Measurements from ENCODE around the gene KRT85. TPM values are rescaled to one million over a fixed set of nuclear protein-coding genes. Genes with fewer than 3 reads are reported as not detected.

Gene KRT85
- polyA plus RNA-seq, 1 donor (not counting 4 experiments of a cell fraction or from before 2014, with no cell fraction given), result not detected

GRCh38 chr12:52382854-52383253, 15.6 kb upstream of the KRT85 start:
- Histone ChIP-seq H3K27ac (ENCODE audit: control insufficient read depth, insufficient read depth, low read length) (no peak overlapping the region), H3K4me2 (ENCODE audit: control insufficient read depth, extremely low read depth, insufficient read depth, low read depth, low read length) (no peak overlapping the region), H3K4me1 (ENCODE audit: control insufficient read depth, extremely low read depth, insufficient read depth, low read length) (peaks cover 3% of the 10 kb centered on the region), H3K9ac (ENCODE audit: control insufficient read depth, extremely low read depth, insufficient read depth, low read length) (no peak overlapping the region), H4K20me1 (ENCODE audit: control insufficient read depth, extremely low read depth, insufficient read depth, low read length) (no peaks in the 10 kb centered on the region), H3K4me3 (ENCODE audit: control insufficient read depth in 2 of 3, extremely low read depth in 1 of 3, insufficient read depth in 2 of 3, low read depth in 1 of 3, low read length in 3 of 3) (no peak overlapping the region), H3K9me1 (ENCODE audit: control insufficient read depth, extremely low read depth, insufficient read depth, low read length) (no peaks in the 10 kb centered on the region), H3K27me3 (ENCODE audit: control insufficient read depth, extremely low read depth, insufficient read depth, low read length) (no peaks in the 10 kb centered on the region), H3K9me3 (ENCODE audit: control insufficient read depth, low read depth, low read length) (no peaks in the 10 kb centered on the region), H3K36me3 (ENCODE audit: control insufficient read depth in 2 of 2, extremely low read depth in 1 of 2, insufficient read depth in 2 of 2, low read length in 2 of 2) (no peaks in the 10 kb centered on the region), H3K79me2 (ENCODE audit: control insufficient read depth, insufficient read depth, low read length) (no peaks in the 10 kb centered on the region), H2AFZ (ENCODE audit: control insufficient read depth, low read length) (no peak overlapping the region)
- dilution Hi-C loops (cut with MboI; ENCODE audit: extremely low pct_ligation_motif_present, low sequenced_read_pairs), result no loop called here
- TF ChIP-seq CTCF (optimal IDR thresholded peaks at IDR 0.05 in 1 of 3, IDR thresholded peaks at IDR 0.05 in 1 of 3, conservative IDR thresholded peaks at IDR 0.05 in 1 of 3; ENCODE audit: extremely low read depth in 1 of 3, insufficient read depth in 2 of 3, low read length in 3 of 3) (no peak), EZH2 (IDR thresholded peaks at IDR 0.05; ENCODE audit: low read length) (no peak)
- FAIRE-seq (no peak), DNase-seq (ENCODE audit: low read depth, low spot score) (no peak)

DNA sequence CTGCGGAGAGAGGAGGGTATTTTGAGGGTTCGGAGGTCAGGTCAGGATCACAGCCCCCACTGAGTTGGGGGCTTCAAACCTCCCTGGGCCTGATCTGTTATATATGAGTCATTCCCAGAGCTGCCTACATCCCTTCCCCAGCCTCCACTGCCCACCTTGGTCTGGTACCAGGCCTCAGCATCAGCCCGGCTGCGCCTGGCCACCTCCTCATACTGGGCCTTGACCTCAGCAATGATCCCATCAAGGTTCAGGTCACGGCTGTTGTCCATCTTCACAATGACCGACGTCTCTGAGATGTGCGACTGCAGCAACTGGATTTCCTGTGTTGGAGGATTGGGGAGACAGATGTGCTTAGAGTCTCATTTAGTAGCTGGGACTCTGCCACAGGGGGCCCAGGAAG, 13.9 kb upstream of the KRT85 start:
- no peaks in the 10 kb centered on the region for H3K36me3 ChIP-seq (ENCODE audit: control insufficient read depth in 2 of 2, extremely low read depth in 1 of 2, insufficient read depth in 2 of 2, low read length in 2 of 2)
- TF ChIP-seq CTCF (optimal IDR thresholded peaks at IDR 0.05 in 1 of 3, IDR thresholded peaks at IDR 0.05 in 1 of 3, conservative IDR thresholded peaks at IDR 0.05 in 1 of 3; ENCODE audit: extremely low read depth in 1 of 3, insufficient read depth in 2 of 3, low read length in 3 of 3) (no peak), EZH2 (IDR thresholded peaks at IDR 0.05; ENCODE audit: low read length) (no peak)
- no peak overlapping the region for H3K4me3 ChIP-seq (ENCODE audit: control insufficient read depth in 2 of 3, extremely low read depth in 1 of 3, insufficient read depth in 2 of 3, low read depth in 1 of 3, low read length in 3 of 3)
- no peak overlapping the region for H3K9ac ChIP-seq (ENCODE audit: control insufficient read depth, extremely low read depth, insufficient read depth, low read length)
- no peaks in the 10 kb centered on the region for H3K9me3 ChIP-seq (ENCODE audit: control insufficient read depth, low read depth, low read length)
- no peaks in the 10 kb centered on the region for H4K20me1 ChIP-seq (ENCODE audit: control insufficient read depth, extremely low read depth, insufficient read depth, low read length)
- no peak overlapping the region for H3K4me2 ChIP-seq (ENCODE audit: control insufficient read depth, extremely low read depth, insufficient read depth, low read depth, low read length)
- DNase-seq (ENCODE audit: low read depth, low spot score) (no peak), FAIRE-seq (no peak)
- H3K27me3 ChIP-seq (ENCODE audit: control insufficient read depth, extremely low read depth, insufficient read depth, low read length), result no peaks in the 10 kb centered on the region
- H3K79me2 ChIP-seq (ENCODE audit: control insufficient read depth, insufficient read depth, low read length), result no peaks in the 10 kb centered on the region
- no peak overlapping the region for H3K27ac ChIP-seq (ENCODE audit: control insufficient read depth, insufficient read depth, low read length)
- dilution Hi-C loops (cut with MboI; ENCODE audit: extremely low pct_ligation_motif_present, low sequenced_read_pairs), result no loop called here
- no peaks in the 10 kb centered on the region for H3K4me1 ChIP-seq (ENCODE audit: control insufficient read depth, extremely low read depth, insufficient read depth, low read length)
- H2AFZ ChIP-seq (ENCODE audit: control insufficient read depth, low read length), result no peak overlapping the region
- H3K9me1 ChIP-seq (ENCODE audit: control insufficient read depth, extremely low read depth, insufficient read depth, low read length), result no peaks in the 10 kb centered on the region

All from keratinocyte (primary cell).